Esophagus muscularis mucosa (tissue), 4 donors: Measurements from ENCODE around the gene C1S.
"Not testable (repeated sequence)": the region's sequence is repeated elsewhere in the genome, so short reads cannot be mapped to it uniquely, and the experiment has no call there.

ENCODE experiments used
- CTCF ChIP-seq, 3 experiments: fragments of 200-600 bp in 2 of 3; fragments of 450-650 bp in 1 of 3; sonication (generic) in 2 of 3; IDR thresholded peaks; one replicate each; pipeline ENCODE4 v1.5.1; 2017 to 2019; ENCODE audit warnings: antibody characterized with exemption in 3 of 3, mild to moderate bottlenecking in 2 of 3, moderate library complexity in 1 of 3
- EP300 ChIP-seq: sonication (generic); formaldehyde crosslinking; IDR thresholded peaks from one replicate; pipeline ENCODE4 v1.6.1; 2017; ENCODE audit warnings: antibody characterized with exemption
- POLR2A ChIP-seq: fragments of 450-650 bp; IDR thresholded peaks from one replicate; pipeline ENCODE4 v1.6.1; 2017; ENCODE audit warnings: antibody characterized with exemption, moderate library complexity, mild to moderate bottlenecking, low read depth
- POLR2AphosphoS5 ChIP-seq, 2 donors: sonication (generic); formaldehyde crosslinking; IDR thresholded peaks; one replicate each; pipeline ENCODE4 v1.6.1; 2017; ENCODE audit warnings: antibody characterized with exemption in 2 of 2

GRCh38 chr12:7037411-7037810, 23.1 kb upstream of the C1S start:
- not testable (repeated sequence) for TF ChIP-seq CTCF (IDR thresholded peaks at IDR 0.05); EP300; POLR2A; POLR2AphosphoS5 (IDR thresholded peaks at IDR 0.05)
